SIG-M5 treated with dmso at 0.1 percent for 504 hours (cell line): ENCODE measurements around the gene AGAP1.

ENCODE experiments used
- DNase-seq: peaks from one replicate; lab custom pipeline; 2025; ENCODE audit not compliant: unreplicated experiment; lab: John Stamatoyannopoulos, UW

Gene AGAP1

DNA sequence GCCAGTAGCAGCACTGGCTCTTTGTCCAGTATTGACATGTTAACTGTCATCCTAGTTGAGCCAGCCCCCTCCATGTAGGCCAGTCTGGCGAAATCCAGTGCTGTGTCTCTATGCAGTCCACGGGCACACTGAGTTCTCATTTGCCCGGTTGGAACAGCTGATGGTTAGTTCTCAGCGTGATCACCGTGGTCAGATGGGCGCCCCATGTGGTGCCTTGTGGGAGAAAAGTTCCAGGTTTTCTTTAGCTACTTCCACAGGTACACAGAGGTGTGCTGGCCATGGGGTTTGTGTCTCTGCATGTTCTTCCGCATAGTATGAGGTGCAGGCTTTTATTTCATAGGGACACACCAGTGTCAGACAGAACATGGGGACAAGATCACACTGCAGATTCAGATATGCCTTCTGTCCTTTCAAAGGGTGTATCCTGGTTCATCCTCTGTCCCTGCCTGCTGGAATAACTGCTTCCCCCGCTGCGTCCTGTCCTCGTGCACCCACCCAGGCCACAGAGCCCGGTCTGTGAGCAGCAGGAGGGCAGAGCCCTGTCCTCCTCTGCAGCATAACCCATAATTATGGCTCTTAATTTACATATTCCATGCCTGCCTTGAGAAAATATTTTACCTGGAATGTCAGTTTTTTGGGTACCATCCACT lies 340.3 kb downstream of the AGAP1 start:
- DNase-seq: no peak

- no peak for DNase-seq
Measured at GRCh38 chr2:235834781-235835180, 340.9 kb downstream of the AGAP1 start.

DNA sequence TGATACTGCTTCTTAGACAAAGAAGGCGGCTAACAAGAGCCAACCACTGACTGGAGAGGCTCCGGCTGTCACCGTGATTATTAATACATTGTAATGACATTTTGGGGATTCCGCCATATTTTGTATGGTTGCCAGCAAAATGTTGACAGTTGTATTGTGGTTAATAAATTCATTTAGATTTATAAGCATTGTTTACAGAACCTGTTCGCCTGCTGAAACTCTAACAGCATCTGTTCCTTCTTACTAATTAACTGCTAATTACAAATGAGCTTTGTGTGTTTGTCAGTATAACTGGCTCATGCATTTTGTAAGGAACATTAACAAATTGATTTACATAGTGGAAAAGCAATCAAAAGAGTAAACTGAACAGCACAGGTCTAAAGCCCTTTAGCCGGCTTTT lies 342.0 kb downstream of the AGAP1 start:
- DNase-seq: no peak

- no peak for DNase-seq
Measured at GRCh38 chr2:235836491-235836911, 342.7 kb downstream of the AGAP1 start.

GRCh38 chr2:235839226-235839625 lies 345.4 kb downstream of the AGAP1 start:
- no peak for DNase-seq

GRCh38 chr2:235839974-235840373 lies 346.1 kb downstream of the AGAP1 start:
- no peak for DNase-seq

- DNase-seq: no peak
Measured at GRCh38 chr2:235841863-235842262, 348.0 kb downstream of the AGAP1 start.

DNA sequence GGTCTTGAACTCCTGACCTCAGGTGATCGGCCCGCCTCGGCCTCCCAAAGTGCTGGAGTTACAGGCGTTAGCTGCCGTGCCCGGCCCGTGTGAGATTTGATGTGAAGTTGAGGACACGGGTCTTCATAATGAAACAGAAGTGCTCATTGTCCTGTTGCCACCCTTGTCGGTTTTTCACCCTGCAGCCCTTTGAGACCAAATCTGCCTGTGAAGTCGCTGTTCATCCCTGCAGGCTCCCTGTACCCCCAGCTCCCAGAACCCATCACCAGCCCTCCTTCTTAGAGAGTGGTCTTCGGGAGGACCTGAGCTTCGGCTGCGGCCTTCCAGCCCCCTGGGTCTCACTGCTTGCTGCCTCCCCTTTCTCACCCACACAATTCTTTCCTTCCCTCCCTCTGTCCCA lies 349.1 kb downstream of the AGAP1 start:
- no peak for DNase-seq

GRCh38 chr2:235843591-235844395 lies 349.9 kb downstream of the AGAP1 start:
- DNase-seq: no peak

DNA sequence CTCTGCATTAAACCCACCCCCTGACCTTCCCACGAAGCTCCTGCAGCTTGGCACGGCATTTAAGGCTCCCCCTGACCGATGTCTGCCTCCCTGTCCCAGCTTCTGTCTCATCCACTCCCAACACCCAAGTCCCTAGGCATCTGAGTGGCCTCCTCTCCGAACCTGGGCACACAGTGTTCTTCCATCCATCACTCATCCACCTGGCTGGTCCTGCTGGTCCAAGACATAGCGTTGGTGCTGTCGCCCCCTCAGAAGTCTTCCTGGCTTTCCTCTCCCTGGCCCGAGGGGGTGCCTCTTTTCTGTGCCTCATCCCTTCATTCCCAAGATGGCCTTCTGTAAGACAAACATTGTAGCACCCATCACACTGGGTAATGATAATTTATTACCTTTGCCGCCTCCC lies 350.7 kb downstream of the AGAP1 start:
- DNase-seq: no peak

DNA sequence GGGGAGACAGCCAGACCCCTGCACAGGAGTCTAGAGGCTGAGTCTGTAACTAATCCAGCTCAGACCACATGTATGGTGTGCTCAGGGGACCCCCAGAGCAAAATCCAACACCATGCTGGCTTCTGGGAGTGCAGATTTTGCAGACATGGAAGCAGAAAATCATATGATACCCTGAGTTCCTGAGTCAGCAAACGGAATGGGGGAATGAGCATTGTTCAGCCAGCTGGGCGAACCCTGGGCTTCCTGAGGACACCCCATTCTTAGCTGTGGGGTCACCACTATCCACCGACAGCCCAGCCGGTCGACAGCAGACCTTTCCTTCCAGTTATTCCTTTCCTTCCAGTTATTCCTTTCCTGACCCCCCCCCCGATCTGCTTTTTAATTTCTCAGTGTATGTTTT lies 351.4 kb downstream of the AGAP1 start:
- DNase-seq: no peak

- no peak for DNase-seq
Measured at GRCh38 chr2:235847576-235847975, 353.7 kb downstream of the AGAP1 start.

DNA sequence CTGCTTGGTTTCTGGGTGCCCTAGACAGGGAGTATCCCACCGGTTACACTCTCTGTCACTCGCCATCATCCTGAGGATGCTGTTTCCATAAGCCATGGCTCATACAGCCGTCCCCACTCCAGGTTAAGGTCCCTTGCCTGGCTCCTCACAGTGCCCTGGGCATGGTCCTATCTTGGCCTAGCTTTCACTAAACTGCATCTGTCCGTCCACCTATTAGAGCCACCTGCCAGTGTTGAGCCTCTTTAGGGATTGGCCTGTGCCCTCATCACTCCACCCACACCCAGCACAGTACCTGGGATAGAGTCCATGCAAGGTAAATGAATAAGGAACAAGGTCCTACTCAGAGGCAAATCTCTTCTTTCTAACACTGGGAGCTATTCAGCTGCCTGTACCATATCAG lies 354.2 kb downstream of the AGAP1 start:
- no peak for DNase-seq

GRCh38 chr2:235848946-235849345 lies 355.1 kb downstream of the AGAP1 start:
- DNase-seq: no peak

DNA sequence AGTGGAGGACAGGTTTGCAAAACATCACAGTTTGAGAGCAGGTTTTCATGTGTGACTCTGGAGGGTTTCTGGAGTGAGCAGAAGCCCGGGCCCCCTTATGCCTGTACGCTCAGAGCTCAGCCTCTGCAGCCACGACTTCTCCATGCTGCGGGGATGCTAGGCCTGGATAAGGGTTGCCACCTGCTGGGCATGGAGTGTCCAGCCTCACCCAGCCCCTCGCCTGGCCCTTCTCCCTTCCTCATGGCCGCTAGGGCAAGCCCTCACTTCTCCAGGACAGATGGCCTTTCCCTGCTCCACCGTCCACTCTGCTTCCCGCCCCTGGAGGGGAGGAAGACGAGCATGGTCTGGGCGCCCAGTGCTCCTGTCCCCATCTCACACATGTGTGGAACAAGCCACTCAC lies 355.6 kb downstream of the AGAP1 start:
- no peak for DNase-seq

- DNase-seq: no peak
Measured at GRCh38 chr2:235850289-235850688, 356.4 kb downstream of the AGAP1 start.

DNA sequence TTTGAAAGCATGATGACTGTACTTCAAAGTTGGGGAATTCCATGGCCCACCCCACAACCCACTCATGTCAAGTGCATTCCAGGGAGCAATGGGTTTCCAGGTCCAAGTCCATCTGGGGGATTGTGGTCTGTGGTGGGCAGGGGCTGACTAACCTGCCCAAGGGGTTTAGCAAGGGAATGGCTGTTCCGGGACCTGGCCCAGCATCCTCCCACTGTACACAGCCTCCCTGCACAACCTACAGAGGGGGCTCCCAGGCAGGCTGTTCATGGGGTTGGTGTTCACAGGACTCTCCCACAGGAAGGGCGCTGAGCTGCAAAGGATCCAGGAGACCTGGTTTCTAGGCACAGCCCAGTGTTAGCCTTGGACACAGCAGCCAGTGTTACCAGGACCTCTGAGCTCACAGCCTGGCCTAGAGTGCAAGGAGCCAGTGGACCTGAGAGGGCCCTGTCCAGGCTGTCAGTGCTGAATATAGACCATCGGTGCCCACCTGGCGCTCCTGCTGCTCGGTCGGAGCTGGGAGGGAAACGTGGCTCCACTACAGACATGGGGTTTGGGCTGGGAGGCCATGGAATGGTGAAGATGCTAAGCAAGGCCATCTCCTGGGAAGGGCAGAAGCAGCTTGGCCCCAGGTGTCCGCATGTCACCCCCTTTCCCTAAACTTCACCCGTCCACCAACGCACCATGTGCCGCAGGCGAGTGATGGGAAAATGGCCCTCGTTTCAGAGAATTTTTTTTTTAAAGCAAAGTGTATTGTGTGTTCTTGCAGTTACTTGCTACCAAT lies 357.1 kb downstream of the AGAP1 start:
- no peak for DNase-seq

DNA sequence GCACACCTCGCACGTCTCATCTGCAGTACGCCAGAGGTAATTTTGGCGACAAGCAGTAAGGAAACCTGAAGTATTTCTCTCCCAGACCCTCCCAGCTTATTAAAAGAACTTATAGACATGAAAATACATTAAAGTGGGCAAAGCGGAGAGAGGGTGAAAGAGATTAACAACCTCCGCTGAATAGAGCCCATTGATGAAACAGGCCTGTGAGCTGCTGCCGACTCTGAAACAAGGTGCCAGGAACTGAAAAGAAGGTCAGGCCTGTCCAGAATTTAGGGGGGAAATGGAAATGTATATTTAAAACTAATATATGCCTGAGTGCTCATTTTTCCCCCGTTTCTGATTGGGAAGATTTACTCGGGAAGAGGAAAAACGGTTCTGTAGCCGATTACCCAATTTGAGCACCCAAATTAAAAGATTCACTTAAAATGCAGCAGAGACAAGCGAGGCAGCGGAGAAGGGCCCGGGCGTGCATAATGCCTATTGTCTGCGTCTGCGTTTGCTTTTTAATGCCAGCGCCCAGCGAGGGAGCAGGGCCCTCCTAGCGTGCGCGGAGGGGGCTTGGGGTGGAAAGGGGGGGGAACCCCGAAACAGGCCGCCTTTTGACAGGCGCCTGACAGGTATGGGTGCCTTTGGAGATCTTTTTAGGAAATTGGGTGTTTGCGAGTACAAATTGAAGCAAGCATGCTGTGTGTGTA lies 358.1 kb downstream of the AGAP1 start:
- no peak for DNase-seq

GRCh38 chr2:235852526-235852920 lies 358.7 kb downstream of the AGAP1 start:
- no peak for DNase-seq

DNA sequence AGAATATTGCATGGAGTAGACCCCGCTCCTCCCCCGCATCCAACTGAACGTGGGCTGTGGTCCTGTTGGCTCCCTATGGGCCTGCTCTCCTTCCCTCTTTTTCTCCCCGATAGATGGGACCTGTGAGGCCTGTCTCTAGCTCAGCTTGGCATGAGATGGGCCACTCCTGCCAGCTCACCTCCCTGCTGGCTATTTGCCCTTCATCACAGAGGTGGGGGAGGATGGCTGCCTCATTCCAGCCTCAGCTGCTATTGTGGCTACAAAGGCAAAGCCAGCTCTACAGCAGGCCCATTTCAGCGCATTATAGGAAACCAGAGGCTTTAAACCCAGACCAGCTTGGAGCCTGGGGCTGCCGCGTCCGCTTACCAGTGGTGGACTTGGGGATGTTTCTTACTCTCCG lies 360.4 kb downstream of the AGAP1 start:
- no peak for DNase-seq

DNA sequence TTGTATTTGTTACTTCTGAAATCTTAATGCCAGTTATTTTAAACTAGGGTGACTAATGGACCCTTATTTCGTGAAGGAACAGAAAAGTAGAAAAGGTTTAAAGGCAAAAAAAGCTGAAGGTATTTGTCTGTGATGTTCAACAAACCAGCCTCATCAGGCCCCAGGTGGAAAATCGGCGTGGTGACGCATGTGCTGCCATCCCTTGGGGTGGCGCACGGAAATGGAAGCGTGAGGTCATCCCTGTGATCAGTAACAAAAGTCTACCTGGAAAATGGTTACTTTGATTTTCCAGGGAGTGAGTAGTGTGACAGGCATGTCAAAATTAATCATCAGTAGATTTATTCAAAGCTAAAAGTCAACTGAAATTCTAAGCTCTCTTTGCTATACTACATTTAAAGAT lies 361.2 kb downstream of the AGAP1 start:
- no peak for DNase-seq
